SKM-1 (cell line): ENCODE results near the gene WDR11.

ENCODE experiments used
- DNase-seq: peaks from one replicate; lab custom pipeline; 2025; ENCODE audit not compliant: unreplicated experiment; lab: John Stamatoyannopoulos, UW

The WDR11 gene, protein sequence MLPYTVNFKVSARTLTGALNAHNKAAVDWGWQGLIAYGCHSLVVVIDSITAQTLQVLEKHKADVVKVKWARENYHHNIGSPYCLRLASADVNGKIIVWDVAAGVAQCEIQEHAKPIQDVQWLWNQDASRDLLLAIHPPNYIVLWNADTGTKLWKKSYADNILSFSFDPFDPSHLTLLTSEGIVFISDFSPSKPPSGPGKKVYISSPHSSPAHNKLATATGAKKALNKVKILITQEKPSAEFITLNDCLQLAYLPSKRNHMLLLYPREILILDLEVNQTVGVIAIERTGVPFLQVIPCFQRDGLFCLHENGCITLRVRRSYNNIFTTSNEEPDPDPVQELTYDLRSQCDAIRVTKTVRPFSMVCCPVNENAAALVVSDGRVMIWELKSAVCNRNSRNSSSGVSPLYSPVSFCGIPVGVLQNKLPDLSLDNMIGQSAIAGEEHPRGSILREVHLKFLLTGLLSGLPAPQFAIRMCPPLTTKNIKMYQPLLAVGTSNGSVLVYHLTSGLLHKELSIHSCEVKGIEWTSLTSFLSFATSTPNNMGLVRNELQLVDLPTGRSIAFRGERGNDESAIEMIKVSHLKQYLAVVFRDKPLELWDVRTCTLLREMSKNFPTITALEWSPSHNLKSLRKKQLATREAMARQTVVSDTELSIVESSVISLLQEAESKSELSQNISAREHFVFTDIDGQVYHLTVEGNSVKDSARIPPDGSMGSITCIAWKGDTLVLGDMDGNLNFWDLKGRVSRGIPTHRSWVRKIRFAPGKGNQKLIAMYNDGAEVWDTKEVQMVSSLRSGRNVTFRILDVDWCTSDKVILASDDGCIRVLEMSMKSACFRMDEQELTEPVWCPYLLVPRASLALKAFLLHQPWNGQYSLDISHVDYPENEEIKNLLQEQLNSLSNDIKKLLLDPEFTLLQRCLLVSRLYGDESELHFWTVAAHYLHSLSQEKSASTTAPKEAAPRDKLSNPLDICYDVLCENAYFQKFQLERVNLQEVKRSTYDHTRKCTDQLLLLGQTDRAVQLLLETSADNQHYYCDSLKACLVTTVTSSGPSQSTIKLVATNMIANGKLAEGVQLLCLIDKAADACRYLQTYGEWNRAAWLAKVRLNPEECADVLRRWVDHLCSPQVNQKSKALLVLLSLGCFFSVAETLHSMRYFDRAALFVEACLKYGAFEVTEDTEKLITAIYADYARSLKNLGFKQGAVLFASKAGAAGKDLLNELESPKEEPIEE

DNA sequence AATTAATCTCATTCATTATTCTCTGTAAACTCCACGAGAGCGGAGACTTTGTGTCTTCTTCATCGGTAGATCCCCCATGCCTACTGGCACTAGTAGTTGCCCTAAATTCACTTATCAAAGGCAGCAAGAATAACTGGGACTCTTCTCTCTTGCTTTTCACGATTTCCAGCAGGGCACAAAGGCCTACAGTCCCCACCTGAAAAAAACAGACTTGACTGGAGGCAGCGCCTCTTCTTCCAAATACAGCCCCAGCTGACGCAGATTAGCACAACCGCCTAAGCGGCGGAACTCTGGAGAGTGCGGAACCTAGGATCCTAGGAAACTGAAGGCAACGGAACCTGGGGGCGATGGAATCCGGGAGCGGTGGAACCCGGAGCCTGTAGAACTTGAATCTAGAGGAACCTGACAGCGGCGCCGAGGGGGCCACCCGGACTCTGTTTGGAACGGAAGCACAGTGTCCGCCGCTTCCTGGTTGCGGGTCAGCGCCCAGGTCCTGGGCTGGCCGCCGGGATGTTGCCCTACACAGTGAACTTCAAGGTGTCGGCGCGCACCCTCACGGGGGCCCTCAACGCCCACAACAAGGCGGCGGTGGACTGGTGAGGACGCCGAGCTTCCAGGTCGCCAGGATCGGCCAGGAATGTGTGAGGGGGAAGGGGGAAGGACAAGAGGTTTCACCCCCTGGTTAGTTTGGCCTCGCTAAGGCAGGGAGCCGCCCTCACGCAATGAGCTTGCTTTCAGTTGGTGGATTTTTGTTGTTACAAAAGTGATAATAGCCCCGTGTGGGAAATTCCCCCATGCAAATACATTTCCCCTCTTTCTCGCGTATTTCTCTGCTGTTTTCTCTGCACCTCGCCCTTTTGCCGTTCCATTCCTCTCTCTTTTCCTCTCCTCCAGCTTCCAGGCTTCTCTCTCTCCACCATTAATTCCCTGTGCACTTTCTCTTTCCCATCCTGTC, at the start of gene WDR11:
TSS of gene WDR11 (plus strand) at position 452 of the 955 bp plus-strand sequence. CDS start at position 511, 59 bp downstream.
- DNase-seq = peak; percentile 84

DNA sequence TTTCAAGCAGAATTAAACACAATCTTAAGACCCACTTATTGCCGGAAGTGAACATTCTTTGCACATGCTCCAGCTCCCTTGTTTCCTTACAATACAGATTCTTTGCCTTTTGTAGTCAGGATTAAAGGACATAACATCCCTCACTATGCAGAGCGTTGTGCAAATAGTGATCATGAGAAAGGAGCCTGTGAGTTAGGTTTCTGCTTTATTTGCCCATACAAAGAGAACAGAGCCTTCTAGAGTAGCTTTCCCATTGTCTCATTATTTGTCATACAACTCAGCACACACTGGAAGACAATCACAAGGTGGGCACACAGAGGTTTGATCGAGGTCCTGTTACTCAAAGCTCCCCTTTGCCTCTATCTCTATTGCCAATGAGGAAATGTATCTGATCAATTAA, 48.2 kb upstream of the WDR11 start:
- DNase-seq = no peak

DNA sequence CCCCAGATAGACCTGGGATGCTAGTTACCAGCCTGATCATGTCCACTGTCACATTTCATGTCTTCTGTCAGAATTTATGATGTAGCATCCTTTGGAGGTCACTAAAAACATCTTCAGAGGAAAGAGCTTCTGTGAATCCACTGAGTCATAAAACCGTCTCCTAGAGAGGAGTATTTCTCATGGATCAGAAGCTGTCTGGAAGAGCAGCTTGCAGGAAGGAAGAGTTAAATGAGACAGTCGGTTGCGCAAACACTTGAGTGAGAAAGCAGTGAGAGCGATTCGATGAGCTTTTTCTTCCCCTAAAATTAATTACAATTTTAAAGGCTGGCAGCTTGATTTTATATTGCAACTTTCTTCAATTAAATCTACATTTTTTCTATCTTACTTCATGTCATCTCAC, 47.2 kb upstream of the WDR11 start:
- DNase-seq = peak; percentile 10

- no peak for DNase-seq
Measured at GRCh38 chr10:120805014-120805812, 45.9 kb upstream of the WDR11 start.

DNA sequence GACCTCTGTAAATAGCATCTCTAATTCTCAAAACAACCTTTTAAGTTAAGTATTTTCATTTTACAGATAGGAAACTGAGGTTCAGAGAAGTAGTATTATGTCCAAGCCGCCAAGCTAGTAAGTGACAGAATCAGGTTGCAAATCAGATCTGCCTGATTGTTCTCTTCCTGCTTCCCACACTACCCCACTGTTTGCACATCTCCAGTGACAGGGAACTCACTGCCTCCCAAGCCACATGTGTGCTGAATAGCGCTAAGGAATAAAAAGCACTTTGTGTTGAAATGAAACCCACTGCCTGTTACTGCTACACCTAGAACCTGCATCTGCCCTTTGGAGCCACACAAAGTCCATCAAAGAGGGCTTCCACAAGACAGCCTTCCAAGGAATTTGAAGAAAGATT, 45.1 kb upstream of the WDR11 start:
- DNase-seq = no peak

DNA sequence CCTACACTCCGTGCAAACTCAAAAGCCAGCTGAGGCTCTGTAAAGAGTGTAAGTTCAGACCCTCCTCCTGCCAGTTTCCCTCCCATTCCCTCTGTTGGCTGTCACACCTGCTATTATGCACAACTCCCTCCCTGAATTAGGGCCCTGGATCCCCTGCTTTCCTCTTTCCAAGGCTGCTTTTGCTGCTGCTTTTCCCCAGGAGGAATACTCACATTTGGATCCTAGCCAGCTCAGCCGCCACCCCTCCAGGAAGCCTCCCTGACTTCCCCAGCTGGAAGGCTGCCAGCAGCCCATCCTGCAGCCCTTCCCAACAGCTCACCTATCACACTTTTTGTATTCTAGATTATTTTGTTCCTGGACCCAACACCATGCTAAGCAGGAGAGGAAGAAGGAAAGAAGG, 40.9 kb upstream of the WDR11 start:
- no peak for DNase-seq

- DNase-seq = no peak
Measured at GRCh38 chr10:120813085-120813484, 38.1 kb upstream of the WDR11 start.

GRCh38 chr10:120818301-120818700, 32.9 kb upstream of the WDR11 start:
- DNase-seq = no peak

DNA sequence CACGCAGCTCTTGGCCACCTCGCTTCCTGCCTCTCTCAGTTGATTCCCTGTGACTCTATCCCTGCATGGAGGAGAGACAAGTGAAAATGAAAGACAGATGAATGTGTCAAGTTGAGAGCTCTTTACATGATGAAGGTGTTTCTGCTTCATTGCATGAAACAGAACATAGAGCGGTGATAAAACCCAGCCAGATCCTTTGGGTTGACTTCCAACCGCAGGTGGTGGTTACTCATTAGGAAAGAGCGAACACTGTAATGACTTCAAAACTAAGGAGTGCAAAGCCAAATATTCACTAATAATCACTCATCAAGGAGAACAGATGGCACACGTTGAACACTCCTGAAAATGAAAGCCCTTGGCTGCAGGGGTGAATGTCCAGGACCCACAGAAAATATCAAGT, 31.8 kb upstream of the WDR11 start:
- DNase-seq = no peak

- no peak for DNase-seq
Measured at GRCh38 chr10:120823266-120823665, 27.9 kb upstream of the WDR11 start.

DNA sequence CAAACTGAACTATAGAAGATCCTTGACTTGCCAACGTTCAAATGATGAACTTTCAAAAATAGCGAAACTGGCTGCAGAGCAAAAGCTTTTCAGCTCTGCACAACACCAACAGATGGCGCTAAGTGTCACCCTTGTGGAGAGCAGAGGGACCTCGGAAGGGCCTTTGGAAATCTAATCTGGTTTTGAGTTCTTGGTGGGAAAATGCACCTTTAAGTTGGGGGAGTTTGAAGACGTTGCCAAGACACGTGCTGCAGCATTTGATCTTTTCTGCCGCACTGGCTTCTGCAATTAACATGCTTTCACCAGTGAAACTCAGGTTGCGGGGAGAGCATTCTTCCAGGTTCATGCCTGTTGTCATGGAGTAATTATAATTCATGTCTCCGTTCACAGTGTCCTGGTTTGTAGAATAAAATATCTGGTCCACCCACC, 26.3 kb upstream of the WDR11 start:
- peak; percentile 3 for DNase-seq

DNA sequence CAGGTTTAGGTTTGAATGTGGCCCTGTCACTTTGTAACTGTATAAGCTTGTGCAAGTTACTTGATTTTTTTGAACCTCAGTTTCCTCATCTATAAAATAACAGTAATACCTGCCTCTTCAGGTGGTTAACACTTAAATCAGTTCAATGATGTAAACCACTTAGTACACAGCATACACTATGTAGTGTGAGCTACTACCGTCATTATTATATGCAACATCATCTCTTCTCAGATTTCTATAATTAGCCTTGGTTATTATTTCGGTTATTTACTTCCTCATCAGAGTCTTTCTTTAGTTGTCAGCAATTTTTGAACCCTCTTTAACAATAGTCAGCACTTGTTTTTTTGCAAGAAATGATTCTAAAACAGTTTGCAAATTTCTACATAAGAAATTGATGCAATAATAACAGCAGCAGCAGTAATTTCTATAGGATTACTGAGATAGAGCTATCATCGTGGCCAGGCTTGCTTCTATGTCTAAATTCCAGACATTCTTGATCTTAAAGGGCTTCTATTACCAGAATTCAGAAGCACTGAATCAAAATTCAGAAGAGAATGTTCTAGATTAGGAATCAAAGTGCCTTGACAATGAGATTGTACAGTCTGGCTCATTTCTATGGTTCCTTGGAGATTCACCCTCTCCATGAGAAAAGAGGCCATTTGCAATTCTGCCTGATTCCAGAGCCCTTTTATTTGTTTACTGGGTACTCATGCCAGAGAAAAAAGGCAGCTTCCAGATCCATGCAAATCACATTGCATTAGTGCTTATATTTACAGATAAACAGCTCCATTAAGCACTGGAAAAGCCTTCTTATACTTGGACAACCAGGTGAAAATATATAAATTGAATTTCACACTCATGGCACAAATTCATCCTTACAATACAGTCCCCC, 25.0 kb upstream of the WDR11 start:
- no peak for DNase-seq

- no peak for DNase-seq
Measured at GRCh38 chr10:120827251-120827875, 23.8 kb upstream of the WDR11 start.

- no peak for DNase-seq
Measured at GRCh38 chr10:120828763-120829319, 22.3 kb upstream of the WDR11 start.

GRCh38 chr10:120832106-120832505, 19.1 kb upstream of the WDR11 start:
- no peak for DNase-seq

DNA sequence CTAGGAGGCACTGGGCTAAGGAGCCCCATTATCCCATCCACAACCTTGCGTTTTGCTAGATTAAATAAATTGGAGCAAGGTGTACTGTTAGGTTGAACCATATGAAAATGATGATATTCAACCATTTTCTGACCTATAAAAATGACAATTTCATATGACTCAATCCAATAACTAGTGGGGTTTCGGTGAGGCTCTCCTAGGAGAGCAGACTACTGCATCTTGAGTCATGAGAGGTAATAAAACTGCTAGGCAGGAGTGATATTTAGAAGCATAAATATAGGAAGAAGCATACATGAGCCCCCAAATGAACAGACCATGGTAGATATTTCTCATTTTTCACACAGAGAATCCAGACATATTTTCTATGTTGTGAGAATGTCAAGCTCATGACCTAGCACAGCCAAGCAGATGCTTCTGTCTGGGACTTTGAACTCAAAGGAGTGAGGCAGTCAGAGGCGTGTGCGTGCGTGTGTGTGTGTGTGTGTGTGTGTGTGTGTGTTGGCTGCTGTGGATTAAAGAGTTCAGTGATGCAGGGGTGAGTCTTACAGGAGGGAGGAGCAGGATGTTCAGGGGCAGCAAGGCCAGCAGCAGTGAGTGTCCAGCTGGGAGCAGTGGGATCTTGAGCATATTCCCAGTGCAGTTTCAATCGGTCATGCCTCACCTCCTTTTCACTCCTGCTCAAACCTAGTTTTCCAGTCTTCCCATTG, 17.8 kb upstream of the WDR11 start:
- DNase-seq = no peak

DNA sequence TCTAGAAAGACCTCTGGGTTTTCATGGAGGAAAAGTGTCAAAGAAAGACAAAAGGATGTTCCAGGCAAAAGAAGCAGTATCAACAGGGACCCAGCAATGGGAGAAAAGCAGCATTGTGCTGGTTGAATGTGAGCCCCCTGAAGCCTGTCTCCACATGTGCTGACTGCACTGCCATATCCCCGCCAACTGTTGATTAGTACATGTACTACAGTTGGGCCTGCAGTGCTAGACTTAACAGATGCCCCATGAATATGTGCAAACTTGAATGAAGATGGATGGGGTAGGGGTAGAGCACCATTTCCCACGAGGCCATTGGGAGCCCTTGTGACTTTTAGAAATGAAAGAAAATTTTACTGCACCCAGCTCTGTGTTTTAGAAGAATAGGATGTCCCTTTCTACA, 15.6 kb upstream of the WDR11 start:
- DNase-seq = no peak
